Mesothelial cell of epicardium (in vitro differentiated cells): ENCODE measurements around the gene RASGRP2. TPM values are rescaled to one million over a fixed set of nuclear protein-coding genes. Genes with fewer than 3 reads are reported as not detected.

Experiments used
- DNase-seq, 2 experiments: peaks; one replicate each; pipeline ENCODE4 v3.0.0; 2021; ENCODE audit warnings: low spot score in 2 of 2; ENCODE audit not compliant: unreplicated experiment in 2 of 2
- H3K27ac Mint-ChIP-seq: 2 replicates; pipeline ENCODE4 v1.8.0; 2021; ENCODE audit warnings: mixed read lengths
- H3K27me3 Mint-ChIP-seq: 2 replicates; pipeline ENCODE4 v1.8.0; 2021; ENCODE audit warnings: low read depth, mixed read lengths
- H3K36me3 Mint-ChIP-seq: 2 replicates; pipeline ENCODE4 v1.8.0; 2021; ENCODE audit warnings: mixed read lengths
- H3K4me1 Mint-ChIP-seq: 2 replicates; pipeline ENCODE4 v1.8.0; 2021; ENCODE audit warnings: mixed read lengths
- H3K4me3 Mint-ChIP-seq: 2 replicates; pipeline ENCODE4 v1.8.0; 2021; ENCODE audit warnings: mild to moderate bottlenecking, moderate library complexity, mixed read lengths
- H3K9me3 Mint-ChIP-seq: 2 replicates; pipeline ENCODE4 v1.8.0; 2021; ENCODE audit warnings: mixed read lengths
- CTCF ChIP-seq: fragments of 200-600 bp; sonication (generic); IDR thresholded peaks from one replicate; pipeline ENCODE4 v1.5.0; 2021; ENCODE audit warnings: antibody characterized with exemption; ENCODE audit not compliant: unreplicated experiment
- total RNA-seq: library from RNA; stranded (reverse); gene quantifications from 3 replicates; pipeline ENCODE4 v1.2.1, GENCODE V29; 2021

The RASGRP2 gene
- total RNA-seq, 1 donor from 2014 or later: 1.4 TPM

- H3K4me1 Mint-ChIP-seq: no peaks in the 10 kb centered on the region
- no peaks in the 10 kb centered on the region for H3K36me3 Mint-ChIP-seq
- DNase-seq: no peak
- H3K27ac Mint-ChIP-seq: no peak overlapping the region
- no peak overlapping the region for H3K4me3 Mint-ChIP-seq
- peaks cover 79% of the 10 kb centered on the region for H3K27me3 Mint-ChIP-seq
- H3K9me3 Mint-ChIP-seq: no peaks in the 10 kb centered on the region
- no peak for TF ChIP-seq CTCF
Measured at GRCh38 chr11:64698427-64698826, 45.5 kb downstream of the RASGRP2 start.

GRCh38 chr11:64697663-64698375 lies 46.1 kb downstream of the RASGRP2 start:
- no peak overlapping the region for H3K27ac Mint-ChIP-seq
- peaks cover 81% of the 10 kb centered on the region for H3K27me3 Mint-ChIP-seq
- no peak for DNase-seq
- no peak for TF ChIP-seq CTCF
- no peak overlapping the region for H3K4me3 Mint-ChIP-seq
- no peaks in the 10 kb centered on the region for H3K9me3 Mint-ChIP-seq
- H3K36me3 Mint-ChIP-seq: no peaks in the 10 kb centered on the region
- peaks cover 1% of the 10 kb centered on the region for H3K4me1 Mint-ChIP-seq

- H3K4me3 Mint-ChIP-seq: no peak overlapping the region
- no peaks in the 10 kb centered on the region for H3K9me3 Mint-ChIP-seq
- TF ChIP-seq CTCF: no peak
- no peaks in the 10 kb centered on the region for H3K36me3 Mint-ChIP-seq
- no peak for DNase-seq
- peaks cover 2% of the 10 kb centered on the region for H3K4me1 Mint-ChIP-seq
- H3K27me3 Mint-ChIP-seq: peaks cover 94% of the 10 kb centered on the region
- no peak overlapping the region for H3K27ac Mint-ChIP-seq
Measured at GRCh38 chr11:64696045-64696444, 47.9 kb downstream of the RASGRP2 start.

GRCh38 chr11:64695548-64695947 lies 48.4 kb downstream of the RASGRP2 start:
- Mint-ChIP-seq H3K27ac (no peak overlapping the region), H3K4me1 (peaks cover 2% of the 10 kb centered on the region), H3K4me3 (no peak overlapping the region), H3K36me3 (no peaks in the 10 kb centered on the region), H3K9me3 (no peaks in the 10 kb centered on the region), H3K27me3 (peaks cover 94% of the 10 kb centered on the region)
- TF ChIP-seq CTCF: no peak
- no peak for DNase-seq

- Mint-ChIP-seq H3K4me3 (no peak overlapping the region), H3K4me1 (peaks cover 2% of the 10 kb centered on the region), H3K36me3 (no peaks in the 10 kb centered on the region), H3K27me3 (peaks cover 89% of the 10 kb centered on the region), H3K27ac (no peak overlapping the region), H3K9me3 (no peaks in the 10 kb centered on the region)
- no peak for TF ChIP-seq CTCF
- DNase-seq: no peak
Measured at GRCh38 chr11:64694821-64695365, 49.0 kb downstream of the RASGRP2 start.
